ENCODE results near the gene MACROD2.

MACROD2 gene

GRCh38 chr20:14566505-14566904, 571.2 kb downstream of the MACROD2 start:
- TF ChIP-seq CTCF (IDR thresholded peaks at IDR 0.05; ENCODE audit: low read depth, low read length, missing control alignments), result no peak
- no peak for DNase-seq (ENCODE audit: low read depth)

GRCh38 chr20:14568225-14568624, 572.9 kb downstream of the MACROD2 start:
- no peak overlapping the region for H3K4me3 ChIP-seq (ENCODE audit: low read depth, low read length)
- DNase-seq (ENCODE audit: low read depth), result no peak
- TF ChIP-seq CTCF (IDR thresholded peaks at IDR 0.05; ENCODE audit: low read depth, low read length, missing control alignments), result no peak
- in situ Hi-C loops (cut with HindIII; ENCODE audit: low sequenced_read_pairs), result no loop called here

More at GRCh38 chr20:14566505-14566904, 571.2 kb downstream of the MACROD2 start:
- no peak overlapping the region for H3K4me3 ChIP-seq (ENCODE audit: low read depth, low read length)
- in situ Hi-C loops (cut with HindIII; ENCODE audit: low sequenced_read_pairs), result no loop called here

- TF ChIP-seq CTCF (IDR thresholded peaks at IDR 0.05; ENCODE audit: low read depth, low read length, missing control alignments), result no peak
These were observed 573.4 kb downstream of the MACROD2 start for GRCh38 chr20:14568701-14569100.

GRCh38 chr20:14569641-14570040, 574.3 kb downstream of the MACROD2 start:
- no peak overlapping the region for H3K4me3 ChIP-seq (ENCODE audit: low read depth, low read length)
- no peak for TF ChIP-seq CTCF (IDR thresholded peaks at IDR 0.05; ENCODE audit: low read depth, low read length, missing control alignments)
- DNase-seq (ENCODE audit: low read depth), result peak; percentile 5
- in situ Hi-C loops (cut with HindIII; ENCODE audit: low sequenced_read_pairs), result no loop called here

More at GRCh38 chr20:14568701-14569100, 573.4 kb downstream of the MACROD2 start:
- no peak for DNase-seq (ENCODE audit: low read depth)
- in situ Hi-C loops (cut with HindIII; ENCODE audit: low sequenced_read_pairs), result no loop called here
- H3K4me3 ChIP-seq (ENCODE audit: low read depth, low read length), result no peak overlapping the region

- in situ Hi-C loops (cut with HindIII; ENCODE audit: low sequenced_read_pairs), result no loop called here
- no peak overlapping the region for H3K4me3 ChIP-seq (ENCODE audit: low read depth, low read length)
- peak; percentile 2 for DNase-seq (ENCODE audit: low read depth)
- TF ChIP-seq CTCF (IDR thresholded peaks at IDR 0.05; ENCODE audit: low read depth, low read length, missing control alignments), result no peak
These were observed 575.5 kb downstream of the MACROD2 start for GRCh38 chr20:14570811-14571210.

GRCh38 chr20:14573676-14574075, 578.4 kb downstream of the MACROD2 start:
- no peak for TF ChIP-seq CTCF (IDR thresholded peaks at IDR 0.05; ENCODE audit: low read depth, low read length, missing control alignments)
- no peak for DNase-seq (ENCODE audit: low read depth)
- no peak overlapping the region for H3K4me3 ChIP-seq (ENCODE audit: low read depth, low read length)
- in situ Hi-C loops (cut with HindIII; ENCODE audit: low sequenced_read_pairs), result no loop called here

Data from astrocyte of the cerebellum (primary cell).